HPDE6-E6E7 (cell line): Measurements from ENCODE around the gene ZNF23.

Experiments
- DNase-seq: peaks from one replicate; pipeline ENCODE4 v3.0.0; 2011; ENCODE audit warnings: missing footprints; ENCODE audit errors: extremely low spot score

ZNF23 gene

GRCh38 chr16:71467810-71468209, 5.8 kb upstream of the ZNF23 start:
- peak; percentile 53 for DNase-seq

DNA sequence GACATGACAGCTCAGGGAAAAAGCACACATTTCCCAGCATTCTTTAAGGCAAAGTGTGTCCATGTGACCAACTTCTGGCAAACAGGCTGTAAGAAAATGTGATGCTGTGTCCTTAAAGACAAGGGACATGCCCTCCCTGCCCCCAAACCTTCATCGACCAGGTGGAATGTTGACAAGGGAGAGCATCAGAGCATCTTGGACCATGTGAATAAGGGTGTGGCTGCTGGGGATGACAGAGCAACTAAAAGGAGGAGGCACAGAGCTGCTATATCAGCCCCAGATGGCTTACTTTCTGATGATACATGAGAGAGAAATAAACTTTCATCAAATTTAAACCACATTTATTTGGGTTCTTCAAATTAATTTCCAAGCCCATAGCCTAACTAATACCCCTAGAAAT, 2.2 kb upstream of the ZNF23 start:
- DNase-seq = no peak

- DNase-seq = no peak
Measured at GRCh38 chr16:71460941-71461340, 1.1 kb downstream of the ZNF23 start.

- DNase-seq = peak; percentile 37
Measured at GRCh38 chr16:71460236-71460635, 1.8 kb downstream of the ZNF23 start.

DNA sequence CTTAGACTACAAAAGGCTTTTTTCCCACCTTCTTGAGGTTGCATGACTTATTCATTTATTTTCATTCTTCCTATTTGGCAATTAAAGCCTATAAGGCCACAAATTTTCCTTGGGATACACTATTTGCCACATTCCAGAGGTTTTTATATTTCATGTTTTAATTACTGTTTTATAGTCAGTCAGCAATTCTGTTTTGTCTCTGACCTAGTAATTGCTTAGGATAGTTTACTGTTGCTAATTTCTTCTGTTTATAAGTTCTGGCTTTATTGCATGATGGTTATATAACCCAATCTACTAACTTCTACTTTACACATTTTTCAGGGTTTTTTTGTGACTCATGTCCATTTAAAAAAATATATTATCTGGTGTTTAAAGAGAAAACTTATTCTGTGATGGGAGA, 2.5 kb downstream of the ZNF23 start:
- no peak for DNase-seq

DNA sequence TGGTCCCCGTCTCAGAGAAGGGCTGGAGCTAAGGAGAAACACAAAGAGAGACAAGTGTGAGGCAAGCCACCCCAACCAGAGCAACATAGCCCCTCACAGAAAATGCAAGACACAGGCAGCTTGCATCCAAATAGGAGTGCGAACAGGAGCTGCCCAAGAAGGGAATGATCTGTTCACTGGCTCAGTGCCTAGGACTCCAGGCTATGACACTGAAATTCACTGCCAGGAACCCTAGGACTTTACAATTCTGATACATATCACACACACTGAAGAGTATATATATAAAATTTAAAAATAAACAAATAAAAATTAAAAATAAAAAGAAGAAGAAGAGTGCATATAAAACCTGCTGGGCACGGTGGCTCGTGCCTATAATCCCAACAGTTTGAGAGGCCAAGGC, 5.2 kb downstream of the ZNF23 start:
- no peak for DNase-seq

GRCh38 chr16:71453036-71453435, 9.0 kb downstream of the ZNF23 start:
- no peak for DNase-seq

DNA sequence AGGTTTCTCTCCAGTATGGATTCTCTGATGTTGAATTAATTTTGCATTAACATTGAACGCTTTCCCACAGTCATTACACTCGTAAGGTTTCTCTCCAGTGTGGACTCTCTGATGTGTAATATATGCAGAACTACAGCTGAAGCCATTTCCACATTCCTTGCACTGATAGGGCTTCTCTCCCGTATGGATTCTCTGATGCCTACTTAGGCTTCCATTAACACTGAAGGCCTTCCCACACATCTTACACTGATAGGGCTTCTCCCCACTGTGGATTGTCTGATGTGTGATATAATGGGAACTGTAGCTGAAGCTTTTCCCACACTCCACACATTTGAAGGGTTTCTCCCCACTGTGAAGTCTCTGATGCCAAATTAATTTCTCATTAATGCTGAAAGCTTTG, 13.0 kb downstream of the ZNF23 start:
- DNase-seq = no peak

- DNase-seq = no peak
Measured at GRCh38 chr16:71448274-71448866, 13.7 kb downstream of the ZNF23 start.

DNA sequence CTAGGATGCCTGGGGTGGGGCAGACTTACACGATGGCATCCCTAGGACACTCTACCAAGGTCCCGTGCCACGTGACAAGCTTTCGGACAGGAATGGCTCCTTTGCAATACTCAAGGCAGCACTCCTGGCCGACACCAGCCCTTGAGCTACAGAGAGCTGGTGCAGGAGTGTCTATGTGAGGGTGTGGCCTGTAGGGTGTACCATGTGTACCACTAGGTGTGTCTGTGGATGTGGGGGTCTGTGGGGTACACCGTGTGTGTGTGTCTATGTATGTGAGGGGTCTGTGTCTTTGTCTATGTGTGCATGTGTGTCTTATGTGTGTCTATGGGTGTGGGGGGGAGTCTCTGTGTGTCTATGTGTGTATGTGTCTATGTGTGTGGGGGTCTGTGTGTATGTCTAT, 18.3 kb downstream of the ZNF23 start:
- DNase-seq = no peak

DNA sequence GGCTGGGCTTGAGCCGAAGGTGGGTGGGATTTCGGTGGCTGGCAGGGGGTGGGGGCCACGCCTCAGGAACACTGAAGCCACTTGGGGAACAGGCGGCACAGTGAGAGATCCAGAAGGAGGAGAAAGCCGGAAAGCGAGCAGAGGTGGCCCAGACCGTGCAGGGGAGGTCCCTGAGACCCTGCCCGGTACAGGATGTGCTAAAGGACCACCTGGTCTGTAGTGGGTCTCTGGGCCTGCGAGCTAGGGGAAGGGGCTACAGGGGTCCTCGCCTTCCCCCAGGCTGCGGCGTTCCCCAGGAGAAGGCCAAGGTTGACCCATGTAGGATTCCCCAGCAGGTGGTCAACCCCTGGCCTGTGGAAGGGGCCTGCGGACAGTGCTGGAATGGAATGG, 20.0 kb downstream of the ZNF23 start, which contains the start of gene TLE7:
TSS of gene TLE7 (minus strand) at position 4 of the 390 bp plus-strand sequence. CDS start 8,730 bp downstream, outside the sequence.
- DNase-seq = no peak

DNA sequence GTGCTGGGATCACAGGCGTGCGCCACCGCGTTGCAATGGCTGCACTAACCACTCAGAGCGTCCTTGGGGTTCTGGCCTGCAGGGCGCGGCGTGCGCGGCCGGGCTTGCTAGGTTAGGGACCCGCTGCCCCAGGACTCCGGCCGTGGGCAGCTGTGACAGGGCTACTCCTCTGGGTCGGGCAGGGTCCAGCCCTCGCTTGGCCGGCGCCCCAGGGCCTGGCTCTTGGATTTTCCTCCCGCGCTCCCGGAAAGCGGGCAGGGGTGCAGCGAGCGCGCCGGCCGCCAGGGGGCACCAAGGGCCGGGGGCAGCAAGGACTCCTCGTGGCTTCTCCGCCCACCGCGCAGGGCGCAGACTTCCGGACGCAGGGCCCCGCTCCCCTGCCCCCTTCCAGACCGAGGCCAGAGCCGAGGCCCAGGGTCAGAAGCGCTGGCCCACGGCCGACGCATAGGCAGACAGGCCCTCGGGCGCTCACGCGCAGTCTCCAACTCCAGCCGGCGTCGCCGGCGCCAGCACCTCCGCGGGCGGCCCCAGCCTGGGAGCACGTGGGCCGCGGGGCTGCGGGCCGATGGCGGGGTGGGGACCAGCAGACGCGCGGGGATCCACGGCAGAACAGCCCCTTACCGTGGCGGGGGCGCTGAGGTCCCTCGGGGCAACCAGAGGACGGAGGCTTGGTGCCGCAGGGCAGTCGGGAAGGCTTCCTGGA, 20.5 kb downstream of the ZNF23 start:
- no peak for DNase-seq

DNA sequence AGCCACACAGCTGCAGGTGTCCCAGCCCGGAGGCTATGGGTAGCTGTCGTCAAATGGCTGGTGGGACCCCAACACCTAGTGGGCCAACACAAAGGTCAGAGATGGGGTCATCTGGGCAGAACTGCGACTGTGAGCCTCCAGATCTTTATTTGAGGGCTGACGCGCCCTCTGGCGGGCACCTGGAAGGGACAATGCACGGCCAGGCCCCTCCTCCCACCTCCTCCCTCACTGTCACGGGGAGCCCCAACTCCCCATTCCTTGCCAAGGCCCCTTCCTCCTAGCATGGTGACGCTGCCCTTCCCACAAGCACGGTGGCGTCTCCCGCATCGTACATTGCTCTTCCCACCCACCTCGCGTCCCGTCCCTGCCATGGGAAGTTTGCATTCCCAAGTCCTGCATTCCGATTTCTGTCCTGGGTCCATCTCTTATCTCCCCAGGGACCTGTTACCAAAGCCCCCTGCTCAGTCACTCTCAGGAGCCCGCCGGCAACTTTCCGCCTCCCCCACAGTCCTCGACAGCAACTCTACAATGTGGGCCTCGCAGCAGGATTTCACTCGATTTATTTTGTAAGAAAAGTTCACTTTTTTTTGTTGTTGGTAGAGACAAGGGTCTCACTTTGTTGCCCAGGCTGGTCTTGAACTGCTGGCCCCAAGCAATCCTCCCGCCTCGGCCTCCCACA, 21.2 kb downstream of the ZNF23 start:
- DNase-seq = no peak

GRCh38 chr16:71439523-71439922, 22.5 kb downstream of the ZNF23 start:
- DNase-seq = no peak

GRCh38 chr16:71436473-71436872, 25.6 kb downstream of the ZNF23 start:
- no peak for DNase-seq

GRCh38 chr16:71432906-71433305, 29.1 kb downstream of the ZNF23 start:
- no peak for DNase-seq

DNA sequence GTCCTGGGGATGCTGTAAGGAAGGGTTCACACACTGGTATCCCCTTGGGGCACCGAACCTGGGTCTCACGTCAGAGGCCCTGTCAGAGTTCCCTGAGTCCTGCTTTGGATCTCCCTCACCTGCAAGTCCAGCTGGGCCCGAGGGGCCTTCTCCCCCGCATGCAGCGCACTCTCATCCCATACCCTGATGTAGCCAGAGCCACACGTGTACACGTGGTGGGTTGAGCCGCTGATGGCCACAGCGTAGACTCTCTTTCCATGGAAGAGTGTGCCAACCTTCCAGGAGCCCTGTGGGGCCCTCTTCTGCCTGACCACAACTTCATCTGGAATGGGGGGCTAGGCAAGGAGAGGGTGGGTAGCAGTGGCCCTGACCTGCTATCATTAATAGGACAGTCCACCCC, 30.1 kb downstream of the ZNF23 start:
- no peak for DNase-seq

- DNase-seq = no peak
Measured at GRCh38 chr16:71431176-71431575, 30.9 kb downstream of the ZNF23 start.

DNA sequence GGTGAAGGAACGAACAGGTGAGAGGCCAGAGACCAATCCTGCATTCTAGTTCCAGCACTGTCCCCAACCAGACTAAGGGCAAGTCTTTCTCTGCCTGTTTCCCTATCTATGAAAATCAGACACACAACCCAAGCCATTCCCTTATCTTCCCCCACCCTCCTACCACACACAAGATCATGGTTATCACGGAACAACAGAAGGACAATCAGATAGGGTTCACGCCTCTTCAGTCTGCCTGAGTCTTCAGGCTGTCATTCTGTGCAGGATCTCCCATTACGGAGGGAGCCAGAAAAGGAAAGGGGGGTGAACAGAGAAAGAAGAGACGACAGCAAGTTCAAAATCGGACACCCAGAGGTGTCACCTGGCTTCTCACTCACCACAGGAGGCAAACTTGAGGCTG, 31.3 kb downstream of the ZNF23 start:
- no peak for DNase-seq

DNA sequence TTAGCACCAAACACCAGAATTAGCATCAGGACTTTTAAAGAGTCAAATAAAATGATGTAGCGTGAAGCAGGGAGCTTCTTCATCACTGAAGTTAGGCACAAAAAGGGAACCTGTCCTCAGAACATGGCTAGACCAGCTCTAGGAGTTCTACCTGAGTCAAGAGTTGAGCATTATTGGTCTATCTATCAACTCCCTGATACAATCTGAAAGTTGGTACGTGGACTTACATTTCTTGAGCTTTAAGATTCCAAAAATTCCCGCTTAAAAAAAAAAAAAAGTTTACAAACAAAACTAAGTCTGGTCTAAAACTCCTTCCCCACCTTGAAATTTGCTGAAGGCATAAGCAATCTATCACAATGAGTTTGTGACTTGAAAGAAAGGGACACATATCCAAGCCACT, 32.5 kb downstream of the ZNF23 start:
- no peak for DNase-seq

GRCh38 chr16:71428883-71429282, 33.2 kb downstream of the ZNF23 start:
- DNase-seq = no peak

GRCh38 chr16:71428385-71428784, 33.7 kb downstream of the ZNF23 start:
- DNase-seq = no peak
